PC-3 (cell line): Measurements from ENCODE around the gene SEMG1. TPM values are rescaled to one million over a fixed set of nuclear protein-coding genes. Genes with fewer than 3 reads are reported as not detected.

Experiments used
- ATAC-seq: fragments of 200-7000 bp; cut with Tn5 transposase; 2 replicates; pipeline ENCODE4 v1.9.1; 2020; ENCODE audit warnings: mild to moderate bottlenecking, moderate library complexity
- BruUV-seq: library from RNA; stranded (reverse); fragments of 400-500 nt; replicated peaks from 2 replicates; lab custom pipeline; 2021; lab: Mats Ljungman, UMichigan
- CTCF ChIA-PET: fragments of 300-600 bp; sonication (Branson Sonifier 250); formaldehyde crosslinking; loops from one replicate; lab custom pipeline; 2022; ENCODE audit warnings: antibody characterized with exemption; lab: Charles Lee
- POLR2A ChIA-PET: fragments of 300-600 bp; sonication (Branson Sonifier 250); formaldehyde crosslinking; loops from one replicate; lab custom pipeline; 2022; ENCODE audit warnings: antibody characterized with exemption; ENCODE audit not compliant: unreplicated experiment; lab: Charles Lee
- DNase-seq: peaks from one replicate; pipeline ENCODE4 v3.0.0-alpha.2; 2015
- H2AFZ ChIP-seq: fragments of 300-600 bp; sonication (generic); 2 replicates; pipeline ENCODE4 v1.6.0; 2016; ENCODE audit warnings: antibody characterized with exemption, low read length
- H3F3A ChIP-seq: fragments of 300-600 bp; sonication (generic); one replicate; pipeline ENCODE4 v1.6.0; 2017; ENCODE audit warnings: antibody characterized with exemption, low read length, control low read depth, mild to moderate bottlenecking; ENCODE audit not compliant: unreplicated experiment
- H3K27ac ChIP-seq: fragments of 300-600 bp; sonication (generic); 2 replicates; pipeline ENCODE4 v1.5.1; 2016; ENCODE audit warnings: mild to moderate bottlenecking, low read length
- H3K27me3 ChIP-seq: fragments of 300-600 bp; sonication (generic); 2 replicates; pipeline ENCODE4 v1.6.1; 2016; ENCODE audit warnings: low read length, mixed read lengths
- H3K36me3 ChIP-seq: fragments of 300-600 bp; sonication (generic); 2 replicates; pipeline ENCODE4 v1.6.1; 2016; ENCODE audit warnings: low read depth, mixed run types, low read length, mixed read lengths
- H3K4me1 ChIP-seq: fragments of 300-600 bp; sonication (generic); 2 replicates; pipeline ENCODE4 v1.5.1; 2016; ENCODE audit warnings: low read length; ENCODE audit not compliant: insufficient read depth
- H3K4me2 ChIP-seq: fragments of 300-600 bp; sonication (generic); 2 replicates; pipeline ENCODE4 v1.6.0; 2016; ENCODE audit warnings: low read length
- H3K4me3 ChIP-seq: fragments of 300-600 bp; sonication (generic); 2 replicates; pipeline ENCODE4 v1.5.1; 2016; ENCODE audit warnings: mild to moderate bottlenecking, low read length, mixed read lengths
- H3K79me2 ChIP-seq: fragments of 300-600 bp; sonication (generic); 2 replicates; pipeline ENCODE4 v1.6.1; 2017; ENCODE audit warnings: low read length, mixed read lengths
- H3K9ac ChIP-seq: fragments of 300-600 bp; sonication (generic); 2 replicates; pipeline ENCODE4 v1.6.0; 2016; ENCODE audit warnings: mild to moderate bottlenecking, low read length
- H3K9me2 ChIP-seq: fragments of 300-600 bp; sonication (generic); replicated peaks from 2 replicates; pipeline ENCODE4 v1.6.1; 2016; ENCODE audit warnings: mixed run types, low read length, mixed read lengths
- H3K9me3 ChIP-seq: fragments of 300-600 bp; sonication (generic); 2 replicates; pipeline ENCODE4 v1.6.1; 2016; ENCODE audit warnings: low read length, mixed read lengths
- H4K20me1 ChIP-seq: fragments of 300-600 bp; sonication (generic); 2 replicates; pipeline ENCODE4 v1.6.1; 2016; ENCODE audit warnings: low read length, mixed read lengths
- CTCF ChIP-seq: fragments of 300-600 bp; sonication (generic); conservative IDR thresholded peaks from 2 replicates; pipeline ENCODE4 v1.5.1; 2017; ENCODE audit warnings: antibody characterized with exemption, low read depth, mild to moderate bottlenecking, low read length
- EZH2 ChIP-seq: fragments of 300-600 bp; sonication (generic); IDR thresholded peaks from one replicate; pipeline ENCODE4 v1.6.1; 2017; ENCODE audit warnings: antibody characterized with exemption, mild to moderate bottlenecking, low read length; ENCODE audit not compliant: unreplicated experiment
- EZH2phosphoT487 ChIP-seq: fragments of 300-600 bp; sonication (generic); IDR thresholded peaks from 2 replicates; pipeline ENCODE4 v1.6.1; 2018; ENCODE audit warnings: mild to moderate bottlenecking, antibody characterized with exemption, low read length, borderline replicate concordance
- intact Hi-C: fragments of 100-400 bp; cut with micrococcal nuclease; formaldehyde crosslinking; loops from 2 replicates; pipeline ENCODE4 v1.9.0; 2023
- total RNA-seq: library from RNA; depleted of rRNA; stranded (reverse); fragments of >200 nt; gene quantifications from 2 replicates; pipeline ENCODE4 v1.2.3, GENCODE V29; 2014

Gene SEMG1
- total RNA-seq, 1 experiment from 2014 or later = not detected

GRCh38 chr20:45257161-45257560 is 50.3 kb downstream of the SEMG1 start:
- no peaks in the 10 kb centered on the region for H3K36me3 ChIP-seq
- H3F3A ChIP-seq = no peaks in the 10 kb centered on the region
- ChIA-PET POLR2A (no interaction called here), CTCF (no interaction called here)
- H3K4me2 ChIP-seq = no peak overlapping the region
- intact Hi-C loops = no loop called here
- H3K9ac ChIP-seq = no peak overlapping the region
- H3K4me3 ChIP-seq = no peak overlapping the region
- H4K20me1 ChIP-seq = no peaks in the 10 kb centered on the region
- no peak overlapping the region for H3K27ac ChIP-seq
- BruUV-seq = no TSS peak
- peak; percentile 13 for DNase-seq
- H3K27me3 ChIP-seq = no peaks in the 10 kb centered on the region
- 0 out of 2 replicates have a peak, but pooled peaks cover 6% of the 10 kb centered on the region for H3K79me2 ChIP-seq
- ATAC-seq = no peak
- no peak overlapping the region for H2AFZ ChIP-seq
- H3K4me1 ChIP-seq = peaks cover 36% of the 10 kb centered on the region
- no peaks in the 10 kb centered on the region for H3K9me3 ChIP-seq
- no peaks in the 10 kb centered on the region for H3K9me2 ChIP-seq
- TF ChIP-seq EZH2 = no peak
- no peak for TF ChIP-seq CTCF

- Histone ChIP-seq H3K9ac (no peak overlapping the region), H3K36me3 (no peaks in the 10 kb centered on the region), H3K9me2 (no peaks in the 10 kb centered on the region), H3K79me2 (0 out of 2 replicates have a peak, but pooled peaks cover 6% of the 10 kb centered on the region), H3K27me3 (no peaks in the 10 kb centered on the region), H3K4me2 (no peak overlapping the region), H2AFZ (no peak overlapping the region), H4K20me1 (no peaks in the 10 kb centered on the region), H3K27ac (no peak overlapping the region), H3K4me3 (no peak overlapping the region), H3K4me1 (peaks cover 30% of the 10 kb centered on the region), H3K9me3 (no peaks in the 10 kb centered on the region), H3F3A (no peaks in the 10 kb centered on the region)
- ChIA-PET POLR2A (no interaction called here), CTCF (no interaction called here)
- no peak for ATAC-seq
- intact Hi-C loops = no loop called here
- no peak for DNase-seq
- TF ChIP-seq CTCF (no peak), EZH2 (no peak), EZH2phosphoT487 (no peak)
- no TSS peak for BruUV-seq
Observed at GRCh38 chr20:45257711-45258110, 50.9 kb downstream of the SEMG1 start.

GRCh38 chr20:45258259-45258658 is 51.4 kb downstream of the SEMG1 start:
- Histone ChIP-seq H3K79me2 (0 out of 2 replicates have a peak, but pooled peaks cover 6% of the 10 kb centered on the region), H3K27ac (no peak overlapping the region), H3K27me3 (no peaks in the 10 kb centered on the region), H3K36me3 (no peaks in the 10 kb centered on the region), H3K4me3 (no peak overlapping the region), H4K20me1 (no peaks in the 10 kb centered on the region), H3K9me2 (no peaks in the 10 kb centered on the region), H3F3A (no peaks in the 10 kb centered on the region), H2AFZ (no peak overlapping the region), H3K4me1 (peaks cover 25% of the 10 kb centered on the region), H3K9me3 (no peaks in the 10 kb centered on the region), H3K4me2 (no peak overlapping the region), H3K9ac (no peak overlapping the region)
- BruUV-seq = no TSS peak
- ChIA-PET CTCF (no interaction called here), POLR2A (no interaction called here)
- intact Hi-C loops = no loop called here
- TF ChIP-seq CTCF = no peak
- TF ChIP-seq EZH2 = no peak
- TF ChIP-seq EZH2phosphoT487 = no peak
- DNase-seq = no peak
- no peak for ATAC-seq
